LNCaP clone FGC (cell line): Measurements from ENCODE around the gene FOS.

Experiments
- DNase-seq: peaks from one replicate; pipeline ENCODE4 v3.0.0-alpha.2; 2011; ENCODE audit warnings: low read depth
- H3K4me3 ChIP-seq: 2 replicates; pipeline ENCODE4 v1.5.1; 2011; ENCODE audit warnings: mild to moderate bottlenecking, low read depth, low read length, control low read depth
- TF ChIP-seq, protein P1 (sequence below): IDR thresholded peaks from 2 replicates; pipeline ENCODE4 v1.5.1; 2012; ENCODE audit warnings: mild to moderate bottlenecking; ENCODE audit not compliant: control insufficient read depth, insufficient read depth; ENCODE audit errors: extremely low read depth

FOS gene

DNA sequence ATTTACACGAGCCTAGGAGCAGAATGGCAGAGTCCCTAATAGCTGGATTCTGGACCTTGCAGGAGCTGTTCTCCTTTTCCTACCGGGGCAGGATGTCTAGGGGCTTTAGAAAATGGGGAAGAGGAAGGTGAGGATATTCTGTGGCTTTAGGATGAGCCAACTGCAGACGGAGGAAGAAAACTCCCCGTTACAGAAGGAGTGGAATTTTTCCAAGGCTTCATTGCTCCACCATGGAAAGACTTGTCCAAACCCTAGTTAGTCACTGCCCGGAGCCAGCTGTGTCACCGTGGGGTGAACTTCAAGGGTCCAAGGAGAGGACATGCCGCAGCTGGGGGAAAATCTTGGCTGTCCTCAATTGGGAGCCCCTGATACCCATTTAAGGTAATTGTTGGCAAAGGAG is 41.6 kb downstream of the FOS start:
- DNase-seq = no peak
- no peak overlapping the region for H3K4me3 ChIP-seq
- TF ChIP-seq, protein P1, sequence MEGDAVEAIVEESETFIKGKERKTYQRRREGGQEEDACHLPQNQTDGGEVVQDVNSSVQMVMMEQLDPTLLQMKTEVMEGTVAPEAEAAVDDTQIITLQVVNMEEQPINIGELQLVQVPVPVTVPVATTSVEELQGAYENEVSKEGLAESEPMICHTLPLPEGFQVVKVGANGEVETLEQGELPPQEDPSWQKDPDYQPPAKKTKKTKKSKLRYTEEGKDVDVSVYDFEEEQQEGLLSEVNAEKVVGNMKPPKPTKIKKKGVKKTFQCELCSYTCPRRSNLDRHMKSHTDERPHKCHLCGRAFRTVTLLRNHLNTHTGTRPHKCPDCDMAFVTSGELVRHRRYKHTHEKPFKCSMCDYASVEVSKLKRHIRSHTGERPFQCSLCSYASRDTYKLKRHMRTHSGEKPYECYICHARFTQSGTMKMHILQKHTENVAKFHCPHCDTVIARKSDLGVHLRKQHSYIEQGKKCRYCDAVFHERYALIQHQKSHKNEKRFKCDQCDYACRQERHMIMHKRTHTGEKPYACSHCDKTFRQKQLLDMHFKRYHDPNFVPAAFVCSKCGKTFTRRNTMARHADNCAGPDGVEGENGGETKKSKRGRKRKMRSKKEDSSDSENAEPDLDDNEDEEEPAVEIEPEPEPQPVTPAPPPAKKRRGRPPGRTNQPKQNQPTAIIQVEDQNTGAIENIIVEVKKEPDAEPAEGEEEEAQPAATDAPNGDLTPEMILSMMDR = no peak

DNA sequence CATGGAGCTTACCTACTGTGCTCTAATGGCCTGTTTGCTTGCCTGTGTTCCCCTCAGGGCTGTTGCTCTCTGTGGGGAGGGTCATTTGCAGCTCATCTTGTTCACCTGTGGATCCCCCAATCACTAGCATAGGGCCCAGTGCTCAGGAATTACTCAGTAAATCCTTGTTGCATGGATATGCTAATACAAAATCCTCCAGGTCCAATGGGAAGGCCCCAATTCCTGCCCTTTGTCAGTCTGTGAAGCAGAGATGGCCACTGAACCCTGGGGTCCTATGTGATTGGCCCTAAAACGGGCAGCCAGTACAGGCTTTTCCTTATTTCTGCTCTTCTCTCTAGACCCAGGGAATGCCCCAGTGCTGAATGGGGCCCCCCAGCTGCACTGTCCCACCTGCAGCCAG is 44.1 kb downstream of the FOS start:
- TF ChIP-seq, protein P1 = no peak
- no peak for DNase-seq
- H3K4me3 ChIP-seq = no peak overlapping the region

DNA sequence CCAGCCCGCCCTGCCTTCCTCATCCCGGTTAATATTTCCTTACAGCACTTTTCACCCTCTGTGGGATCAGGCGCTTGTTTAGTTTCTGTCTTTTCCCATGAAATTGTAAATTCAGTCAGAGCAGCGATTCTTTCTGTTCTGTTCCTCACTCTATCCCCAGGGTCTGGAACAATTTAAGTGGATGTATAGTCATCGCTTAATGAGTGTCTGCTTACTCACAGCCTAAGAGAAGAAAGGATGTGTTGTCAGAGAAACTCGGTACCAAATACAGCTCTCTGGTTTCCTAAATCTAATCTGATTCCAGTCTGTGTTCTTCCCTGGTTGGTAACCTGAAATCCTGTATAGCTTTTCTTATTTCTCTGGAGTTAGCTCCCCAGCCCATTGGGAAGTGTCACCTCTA is 44.9 kb downstream of the FOS start:
- TF ChIP-seq, protein P1 = no peak
- no peak for DNase-seq
- no peak overlapping the region for H3K4me3 ChIP-seq

DNA sequence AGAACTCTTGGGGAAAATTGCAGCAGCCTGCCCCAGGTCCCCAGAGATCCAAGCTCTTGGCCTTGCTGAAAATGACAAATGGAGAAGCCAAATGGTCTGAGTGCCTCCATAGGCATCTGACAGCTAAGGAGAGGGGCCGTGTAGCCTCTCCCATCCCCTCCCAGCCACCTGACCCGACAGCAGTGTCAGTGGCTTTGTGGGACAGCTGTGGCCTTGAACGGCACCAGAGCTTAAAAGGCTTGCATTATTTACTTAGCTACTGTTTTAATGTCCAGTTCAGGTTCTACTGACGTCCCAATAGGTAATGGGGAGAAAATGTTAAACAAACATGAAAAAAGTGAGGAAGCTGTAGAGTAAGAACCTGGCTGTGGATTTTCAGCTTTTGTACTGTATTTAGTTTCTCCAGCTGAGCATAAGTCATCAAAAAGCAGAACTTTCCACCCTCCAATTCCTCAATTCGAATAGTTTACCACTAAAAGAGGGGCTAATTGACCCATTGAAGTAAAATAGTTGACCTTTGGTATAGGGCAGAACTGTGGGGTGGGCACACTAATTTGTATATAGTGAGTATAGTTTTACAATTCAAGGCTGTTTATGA is 50.0 kb downstream of the FOS start:
- no peak overlapping the region for H3K4me3 ChIP-seq
- no peak for DNase-seq
- TF ChIP-seq, protein P1 = no peak

DNA sequence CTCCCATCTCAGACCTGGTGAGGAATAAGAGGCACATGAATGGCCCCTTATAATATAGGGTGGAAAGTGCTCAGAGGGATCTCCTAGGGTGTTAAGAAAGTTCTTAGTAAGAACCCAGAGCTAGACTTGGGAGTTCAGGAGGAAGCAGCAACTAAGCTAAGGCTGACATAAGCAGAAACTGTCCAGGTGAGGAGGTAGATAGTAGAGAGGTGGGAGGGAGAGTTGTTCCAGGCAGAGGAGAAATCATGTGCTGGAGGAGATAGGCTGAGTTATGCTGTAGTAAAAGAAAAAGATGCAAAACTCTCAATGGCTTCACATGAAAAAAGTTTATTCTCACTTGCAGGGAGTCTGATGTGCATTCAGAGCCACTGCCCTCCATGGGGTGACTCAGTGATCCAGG is 50.7 kb downstream of the FOS start:
- no peak overlapping the region for H3K4me3 ChIP-seq
- DNase-seq = no peak
- TF ChIP-seq, protein P1 = no peak

DNA sequence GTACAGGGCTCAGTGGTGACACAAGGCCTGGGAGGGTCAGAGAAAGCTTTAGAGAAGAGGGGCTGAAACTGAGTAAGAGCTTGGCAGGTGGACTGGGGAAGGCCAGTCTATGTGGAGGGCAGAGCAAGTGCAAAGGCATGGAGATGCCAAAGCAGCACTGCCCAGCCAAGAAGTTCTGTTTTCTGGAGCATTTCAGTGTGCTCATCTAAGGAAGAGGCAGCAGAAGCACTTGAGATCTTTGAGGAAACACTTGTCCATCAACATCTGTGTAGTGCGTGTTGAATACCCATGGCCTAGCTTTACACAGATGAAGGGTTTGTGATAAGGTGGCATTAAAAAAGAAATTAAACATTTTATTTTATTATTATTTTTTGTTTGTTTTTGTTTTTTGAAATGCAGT is 52.8 kb downstream of the FOS start:
- no peak overlapping the region for H3K4me3 ChIP-seq
- no peak for DNase-seq
- TF ChIP-seq, protein P1 = no peak
